Adipose tissue (tissue), 3 donors: ENCODE measurements around the gene KIF3B. TPM values are rescaled to one million over a fixed set of nuclear protein-coding genes. Genes with fewer than 3 reads are reported as not detected.
"Not testable (repeated sequence)": the region's sequence is repeated elsewhere in the genome, so short reads cannot be mapped to it uniquely, and the experiment has no call there.

Experiments used
- H3K27ac ChIP-seq: one replicate; pipeline ENCODE4 v1.5.1; 2013; ENCODE audit warnings: low read depth, low read length
- WGBS, 3 donors: extraction: QIAGEN DNeasy Blood & Tissue Kit; methylation state at CpG; one replicate each; pipeline ENCODE4 v1.1.7; 2013; 5-methylcytosine and 5-hydroxymethylcytosine counted together
- polyA plus RNA-seq, 3 donors: library from polyadenylated mRNA; stranded (reverse); fragments of 200-250 nt; gene quantifications; one replicate each; pipeline ENCODE4 v1.2.3, GENCODE V29; 2013
- donor health status: healthy with polysubstance abuse.
- donor health status: Bipolar disorder and iron deficiency.
- donor health status: healthy.

The KIF3B gene
- polyA plus RNA-seq, 3 donors = 12.2 to 25.6 (median 15.4) TPM

- H3K27ac ChIP-seq = no peak overlapping the region
- 81 to 94% (median 83%) methylated on average over 6 of the region's 6 CpGs for WGBS, 3 donors
These were observed 41.6 kb downstream of the KIF3B start for GRCh38 chr20:32319100-32319499.

- WGBS, 3 donors = 74 to 93% (median 87%) methylated on average over 1 of the region's 1 CpG
- H3K27ac ChIP-seq = no peak overlapping the region
These were observed 42.9 kb downstream of the KIF3B start for GRCh38 chr20:32320305-32320704.

GRCh38 chr20:32321390-32321789 lies 43.9 kb downstream of the KIF3B start:
- 77 to 95% (median 92%) methylated on average over 1 of the region's 1 CpG for WGBS, 3 donors
- no peak overlapping the region for H3K27ac ChIP-seq

GRCh38 chr20:32322260-32322659 lies 44.8 kb downstream of the KIF3B start:
- H3K27ac ChIP-seq = not testable (repeated sequence)
- 95 to 98% (median 97%) methylated on average over 12 of the region's 12 CpGs for WGBS, 3 donors

GRCh38 chr20:32323761-32324160 lies 46.3 kb downstream of the KIF3B start:
- 93 to 97% (median 93%) methylated on average over 5 of the region's 5 CpGs for WGBS, 3 donors
- not testable (repeated sequence) for H3K27ac ChIP-seq

GRCh38 chr20:32325706-32326503 lies 48.5 kb downstream of the KIF3B start:
- no peak overlapping the region for H3K27ac ChIP-seq
- 60 to 81% (median 74%) methylated on average over 6 of the region's 6 CpGs for WGBS, 3 donors

- WGBS, 3 donors = 26 to 72% (median 63%) methylated on average over 1 of the region's 1 CpG
- H3K27ac ChIP-seq = no peak overlapping the region
These were observed 49.0 kb downstream of the KIF3B start for GRCh38 chr20:32326504-32326845.

GRCh38 chr20:32327087-32327681 lies 49.7 kb downstream of the KIF3B start:
- WGBS, 3 donors = 91 to 92% (median 92%) methylated on average over 9 of the region's 9 CpGs
- no peak overlapping the region for H3K27ac ChIP-seq

- no peak overlapping the region for H3K27ac ChIP-seq
- WGBS, 3 donors = 49 to 95% (median 91%) methylated on average over 7 of the region's 7 CpGs
These were observed 52.5 kb downstream of the KIF3B start for GRCh38 chr20:32329817-32330554.

- no peak overlapping the region for H3K27ac ChIP-seq
- WGBS, 3 donors = 30 to 90% (median 86%) methylated on average over 1 of the region's 1 CpG
These were observed 53.1 kb downstream of the KIF3B start for GRCh38 chr20:32330555-32330897.

GRCh38 chr20:32332614-32333013 lies 55.2 kb downstream of the KIF3B start:
- no peak overlapping the region for H3K27ac ChIP-seq
- 30 to 90% (median 84%) methylated on average over 3 of the region's 3 CpGs for WGBS, 3 donors

- WGBS, 3 donors = 40 to 90% (median 82%) methylated on average over 12 of the region's 12 CpGs
- no peak overlapping the region for H3K27ac ChIP-seq
These were observed 55.9 kb downstream of the KIF3B start for GRCh38 chr20:32333181-32333987.

GRCh38 chr20:32333988-32334885 lies 56.8 kb downstream of the KIF3B start:
- 33 to 45% (median 41%) methylated on average over 13 of the region's 13 CpGs for WGBS, 3 donors
- H3K27ac ChIP-seq = no peak overlapping the region

GRCh38 chr20:32336918-32337347 lies 59.5 kb downstream of the KIF3B start:
- WGBS, 3 donors = 11 to 16% (median 14%) methylated on average over 5 of the region's 5 CpGs
- no peak overlapping the region for H3K27ac ChIP-seq

- no peak overlapping the region for H3K27ac ChIP-seq
- 79 to 81% (median 80%) methylated on average over 11 of the region's 11 CpGs for WGBS, 3 donors
These were observed 60.6 kb downstream of the KIF3B start for GRCh38 chr20:32337937-32338661.

GRCh38 chr20:32338665-32339064 lies 61.2 kb downstream of the KIF3B start:
- WGBS, 3 donors = 84 to 90% (median 86%) methylated on average over 7 of the region's 7 CpGs
- no peak overlapping the region for H3K27ac ChIP-seq

GRCh38 chr20:32339116-32339515 lies 61.7 kb downstream of the KIF3B start:
- H3K27ac ChIP-seq = no peak overlapping the region
- WGBS, 3 donors = 26 to 78% (median 74%) methylated on average over 2 of the region's 2 CpGs
